CD8-positive, alpha-beta memory T cell (primary cell): ENCODE data around the gene ASXL2. TPM values are rescaled to one million over a fixed set of nuclear protein-coding genes. Genes with fewer than 3 reads are reported as not detected.

Experiments used
- CTCF ChIA-PET: fragments of 350-600 bp; sonication (Branson Sonifier 250); formaldehyde crosslinking; loops from one replicate; lab custom pipeline; 2021; ENCODE audit warnings: antibody characterized with exemption; lab: Charles Lee
- POLR2A ChIA-PET: fragments of 350-600 bp; sonication (Branson Sonifier 250); formaldehyde crosslinking; loops from one replicate; lab custom pipeline; 2021; ENCODE audit warnings: antibody characterized with exemption; lab: Charles Lee
- DNase-seq, 5 donors: peaks; one replicate each; pipeline versions ENCODE4 v3.0.0 to v3.0.0-alpha.2; 2020 to 2022; ENCODE audit warnings: mixed read lengths in 1 of 5
- H3K27ac ChIP-seq: one replicate; pipeline ENCODE4 v1.7.0; 2013; ENCODE audit warnings: low read depth, mild to moderate bottlenecking, low read length, moderate library complexity
- H3K27me3 ChIP-seq: 2 replicates; pipeline ENCODE4 v1.7.0; 2013; ENCODE audit warnings: low read length, mild to moderate bottlenecking; ENCODE audit not compliant: insufficient read depth, poor library complexity, severe bottlenecking
- H3K36me3 ChIP-seq: 2 replicates; pipeline ENCODE4 v1.7.0; 2013; ENCODE audit warnings: mild to moderate bottlenecking, low read length, moderate library complexity; ENCODE audit not compliant: insufficient read depth
- H3K4me1 ChIP-seq: 2 replicates; pipeline ENCODE4 v1.7.0; 2013; ENCODE audit warnings: mild to moderate bottlenecking, low read length, moderate library complexity; ENCODE audit not compliant: insufficient read depth
- H3K4me3 ChIP-seq: 2 replicates; pipeline ENCODE4 v1.7.0; 2013; ENCODE audit warnings: mild to moderate bottlenecking, low read length
- H3K9me3 ChIP-seq: 2 replicates; pipeline ENCODE4 v1.7.0; 2013; ENCODE audit warnings: mild to moderate bottlenecking, low read length
- H3K27ac Mint-ChIP-seq, 8 donors: one replicate each; pipeline ENCODE4 v1.8.0; 2020 to 2021; ENCODE audit warnings: mixed read lengths in 8 of 8, mild to moderate bottlenecking in 6 of 8, inconsistent platforms in 3 of 8, moderate library complexity in 3 of 8
- H3K27me3 Mint-ChIP-seq, 2 donors: one replicate each; pipeline ENCODE4 v1.8.0; 2020 to 2021; ENCODE audit warnings: mixed read lengths in 2 of 2, mild to moderate bottlenecking in 1 of 2, moderate library complexity in 1 of 2
- H3K36me3 Mint-ChIP-seq, 3 donors: one replicate each; pipeline ENCODE4 v1.8.0; 2020 to 2021; ENCODE audit warnings: mixed read lengths in 3 of 3, inconsistent platforms in 1 of 3, mild to moderate bottlenecking in 1 of 3
- H3K4me1 Mint-ChIP-seq, 3 donors: one replicate each; pipeline ENCODE4 v1.8.0; 2020 to 2021; ENCODE audit warnings: mixed read lengths in 3 of 3, inconsistent platforms in 1 of 3, mild to moderate bottlenecking in 1 of 3
- H3K4me3 Mint-ChIP-seq, 7 donors: one replicate each; pipeline ENCODE4 v1.8.0; 2020 to 2021; ENCODE audit warnings: mixed read lengths in 7 of 7, mild to moderate bottlenecking in 6 of 7, moderate library complexity in 4 of 7, inconsistent platforms in 2 of 7
- H3K9me3 Mint-ChIP-seq, 5 donors: one replicate each; pipeline ENCODE4 v1.8.0; 2020 to 2022; ENCODE audit warnings: mixed read lengths in 5 of 5, mild to moderate bottlenecking in 3 of 5, moderate library complexity in 2 of 5, inconsistent platforms in 1 of 5
- polyA plus RNA-seq: library from polyadenylated mRNA; unstranded; fragments of 300-500 nt; fragmentation: Illumina TruSeq; gene quantifications from one replicate; pipeline ENCODE4 v1.2.3, GENCODE V29; 2021
- total RNA-seq, 2 experiments: library from RNA; stranded (reverse); gene quantifications; one replicate each; pipeline ENCODE4 v1.2.3, GENCODE V29; 2021

The ASXL2 gene
- total and polyA plus RNA-seq, 3 experiments from 2014 or later: 10.9 to 72.7 (median 67.5) TPM

- H3K9me3 Mint-ChIP-seq: no peaks in the 10 kb centered on the region
- no peaks in the 10 kb centered on the region for H3K9me3 ChIP-seq
- POLR2A ChIA-PET: interaction anchor here (0.7 kb wide), 1 partner anchor 39 kb away, joined by 3 read pairs; no protein-coding TSS in a partner anchor
- peaks cover 0 to 77% (median 25%) of the 10 kb centered on the region in 3 donors for H3K36me3 Mint-ChIP-seq
- H3K27ac Mint-ChIP-seq: peak overlapping the region in 5 of 8 donors; percentile 21 to 66 (median 61)
- H3K4me1 Mint-ChIP-seq: peaks cover 22 to 45% (median 44%) of the 10 kb centered on the region in 3 donors
- H3K4me1 ChIP-seq: no peaks in the 10 kb centered on the region
- CTCF ChIA-PET: no interaction called here
- no peaks in the 10 kb centered on the region for H3K27me3 Mint-ChIP-seq
- H3K4me3 ChIP-seq: no peak overlapping the region
- peaks cover 30% of the 10 kb centered on the region for H3K36me3 ChIP-seq
- H3K27me3 ChIP-seq: no peaks in the 10 kb centered on the region
- no peak for DNase-seq
- H3K4me3 Mint-ChIP-seq: no peak overlapping the region
- no peak overlapping the region for H3K27ac ChIP-seq
These were observed 114.7 kb downstream of the ASXL2 start for GRCh38 chr2:25763575-25763974.

GRCh38 chr2:25760297-25760696, 118.0 kb downstream of the ASXL2 start:
- Histone ChIP-seq H3K9me3 (no peaks in the 10 kb centered on the region), H3K36me3 (peaks cover 23% of the 10 kb centered on the region), H3K27me3 (no peaks in the 10 kb centered on the region), H3K4me1 (no peaks in the 10 kb centered on the region), H3K4me3 (no peak overlapping the region), H3K27ac (peak overlapping the region; percentile 4)
- ChIA-PET CTCF (no interaction called here), POLR2A (no interaction called here)
- Mint-ChIP-seq H3K36me3 (peaks cover 0 to 73% (median 17%) of the 10 kb centered on the region in 3 donors), H3K4me1 (peaks cover 13 to 29% (median 24%) of the 10 kb centered on the region in 3 donors), H3K4me3 (peak overlapping the region in 1 of 7 donors; percentile 46), H3K27ac (peak overlapping the region in 2 of 8 donors; percentile 2 to 15), H3K9me3 (no peaks in the 10 kb centered on the region), H3K27me3 (no peaks in the 10 kb centered on the region)
- DNase-seq: no peak

- ChIA-PET POLR2A (no interaction called here), CTCF (no interaction called here)
- peaks cover 33% of the 10 kb centered on the region for H3K36me3 ChIP-seq
- Mint-ChIP-seq H3K4me3 (no peak overlapping the region), H3K9me3 (no peaks in the 10 kb centered on the region), H3K27ac (peak overlapping the region in 2 of 8 donors; percentile 6 to 80), H3K36me3 (peaks cover 0 to 78% (median 25%) of the 10 kb centered on the region in 3 donors), H3K27me3 (no peaks in the 10 kb centered on the region), H3K4me1 (peaks cover 12 to 25% (median 15%) of the 10 kb centered on the region in 3 donors)
- no peak overlapping the region for H3K4me3 ChIP-seq
- no peaks in the 10 kb centered on the region for H3K4me1 ChIP-seq
- no peak overlapping the region for H3K27ac ChIP-seq
- H3K9me3 ChIP-seq: no peaks in the 10 kb centered on the region
- H3K27me3 ChIP-seq: no peaks in the 10 kb centered on the region
- no peak for DNase-seq
These were observed 119.9 kb downstream of the ASXL2 start for GRCh38 chr2:25758348-25758747.

GRCh38 chr2:25757906-25758305, 120.4 kb downstream of the ASXL2 start:
- H3K27ac ChIP-seq: no peak overlapping the region
- no peak overlapping the region for H3K4me3 Mint-ChIP-seq
- no peaks in the 10 kb centered on the region for H3K9me3 ChIP-seq
- H3K4me3 ChIP-seq: no peak overlapping the region
- H3K27me3 ChIP-seq: no peaks in the 10 kb centered on the region
- H3K36me3 Mint-ChIP-seq: peaks cover 0 to 80% (median 27%) of the 10 kb centered on the region in 3 donors
- H3K36me3 ChIP-seq: peaks cover 37% of the 10 kb centered on the region
- no peaks in the 10 kb centered on the region for H3K9me3 Mint-ChIP-seq
- no peak for DNase-seq
- H3K4me1 Mint-ChIP-seq: peaks cover 11 to 23% (median 15%) of the 10 kb centered on the region in 3 donors
- peak overlapping the region in 1 of 8 donors; percentile 42 for H3K27ac Mint-ChIP-seq
- H3K27me3 Mint-ChIP-seq: no peaks in the 10 kb centered on the region
- CTCF ChIA-PET: no interaction called here
- POLR2A ChIA-PET: no interaction called here
- no peaks in the 10 kb centered on the region for H3K4me1 ChIP-seq

- CTCF ChIA-PET: no interaction called here
- no peaks in the 10 kb centered on the region for H3K27me3 ChIP-seq
- DNase-seq: no peak
- no peaks in the 10 kb centered on the region for H3K9me3 ChIP-seq
- Mint-ChIP-seq H3K4me1 (peaks cover 9 to 22% (median 15%) of the 10 kb centered on the region in 3 donors), H3K27me3 (no peaks in the 10 kb centered on the region), H3K27ac (peak overlapping the region in 1 of 8 donors; percentile 63), H3K4me3 (no peak overlapping the region), H3K36me3 (peaks cover 4 to 82% (median 32%) of the 10 kb centered on the region in 3 donors), H3K9me3 (no peaks in the 10 kb centered on the region)
- POLR2A ChIA-PET: no interaction called here
- peaks cover 42% of the 10 kb centered on the region for H3K36me3 ChIP-seq
- H3K4me1 ChIP-seq: no peaks in the 10 kb centered on the region
- H3K4me3 ChIP-seq: no peak overlapping the region
- no peak overlapping the region for H3K27ac ChIP-seq
These were observed 121.8 kb downstream of the ASXL2 start for GRCh38 chr2:25756536-25756935.

GRCh38 chr2:25749676-25750075, 128.6 kb downstream of the ASXL2 start:
- H3K27ac ChIP-seq: no peak overlapping the region
- no peaks in the 10 kb centered on the region for H3K9me3 ChIP-seq
- Mint-ChIP-seq H3K27ac (peak overlapping the region in 7 of 8 donors; percentile 17 to 84 (median 68)), H3K4me1 (peaks cover 17 to 41% (median 18%) of the 10 kb centered on the region in 3 donors), H3K9me3 (no peaks in the 10 kb centered on the region), H3K36me3 (peaks cover 8 to 78% (median 27%) of the 10 kb centered on the region in 3 donors), H3K4me3 (peak overlapping the region in 3 of 7 donors; percentile 25 to 51 (median 42)), H3K27me3 (no peaks in the 10 kb centered on the region)
- DNase-seq: no peak
- H3K4me3 ChIP-seq: no peak overlapping the region
- peaks cover 37% of the 10 kb centered on the region for H3K36me3 ChIP-seq
- CTCF ChIA-PET: interaction anchor here (0.8 kb wide), 1 partner anchor 17 kb away, joined by 3 read pairs; no protein-coding TSS in a partner anchor
- H3K4me1 ChIP-seq: no peaks in the 10 kb centered on the region
- H3K27me3 ChIP-seq: no peaks in the 10 kb centered on the region
- POLR2A ChIA-PET: no interaction called here

- Mint-ChIP-seq H3K27me3 (no peaks in the 10 kb centered on the region), H3K36me3 (peaks cover 5 to 73% (median 15%) of the 10 kb centered on the region in 3 donors), H3K4me1 (peaks cover 30 to 50% (median 43%) of the 10 kb centered on the region in 3 donors), H3K9me3 (no peaks in the 10 kb centered on the region), H3K27ac (peak overlapping the region in 4 of 8 donors; percentile 1 to 89 (median 49)), H3K4me3 (peak overlapping the region in 3 of 7 donors; percentile 8 to 51 (median 20))
- no peak overlapping the region for H3K4me3 ChIP-seq
- H3K4me1 ChIP-seq: peaks cover 10% of the 10 kb centered on the region
- CTCF ChIA-PET: interaction anchor here (0.6 kb wide), 1 partner anchor 572 kb away, joined by 3 read pairs; no protein-coding TSS in a partner anchor
- no peaks in the 10 kb centered on the region for H3K27me3 ChIP-seq
- H3K36me3 ChIP-seq: peaks cover 23% of the 10 kb centered on the region
- H3K27ac ChIP-seq: no peak overlapping the region
- H3K9me3 ChIP-seq: no peaks in the 10 kb centered on the region
- POLR2A ChIA-PET: no interaction called here
- DNase-seq: no peak
These were observed 134.2 kb downstream of the ASXL2 start for GRCh38 chr2:25744055-25744454.

- Mint-ChIP-seq H3K4me3 (peak overlapping the region in 6 of 7 donors; percentile 49 to 71 (median 62)), H3K4me1 (peaks cover 32 to 48% (median 39%) of the 10 kb centered on the region in 3 donors), H3K36me3 (peaks cover 5 to 65% (median 17%) of the 10 kb centered on the region in 3 donors), H3K27me3 (no peaks in the 10 kb centered on the region), H3K9me3 (no peaks in the 10 kb centered on the region), H3K27ac (peak overlapping the region; percentile 1 to 93 (median 81))
- Histone ChIP-seq H3K36me3 (peaks cover 18% of the 10 kb centered on the region), H3K4me3 (no peak overlapping the region), H3K27ac (no peak overlapping the region), H3K9me3 (no peaks in the 10 kb centered on the region), H3K4me1 (peaks cover 10% of the 10 kb centered on the region), H3K27me3 (no peaks in the 10 kb centered on the region)
- peak in 2 of 5 donors; percentile 19 to 22 for DNase-seq
- POLR2A ChIA-PET: no interaction called here
- CTCF ChIA-PET: interaction anchor here (0.7 to 1.3 kb wide), 3 partner anchors 10 to 108 kb away, joined by 3 read pairs; no protein-coding TSS in a partner anchor
These were observed 135.0 kb downstream of the ASXL2 start for GRCh38 chr2:25743132-25743830.
